ENCODE results near the gene RBMS3. TPM values are rescaled to one million over a fixed set of nuclear protein-coding genes. Genes with fewer than 3 reads are reported as not detected.

Gene RBMS3
- total RNA-seq, 2 donors from 2014 or later: 1.4 to 3.5 TPM

DNA sequence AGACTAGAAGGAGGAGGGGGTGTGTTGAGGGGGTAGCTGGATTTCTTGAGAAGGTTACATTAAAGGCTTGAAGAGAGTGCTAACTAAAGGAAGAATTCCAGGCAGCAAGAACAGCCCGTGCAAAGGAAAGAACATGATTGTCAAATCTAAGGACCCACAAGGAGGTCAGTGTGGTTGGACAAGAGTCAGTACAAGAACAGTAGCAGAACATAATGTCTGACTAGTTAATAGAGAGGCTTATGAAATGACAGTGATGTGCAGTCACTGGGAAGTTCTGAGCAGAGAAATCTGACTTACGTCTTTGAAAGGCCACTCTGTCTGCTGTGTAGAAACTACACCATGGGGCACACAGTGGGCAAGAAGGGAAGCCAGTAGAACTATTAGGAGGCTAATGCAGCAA, 19.8 kb upstream of the RBMS3 start:
- H3K27me3 Mint-ChIP-seq: no peaks in the 10 kb centered on the region
- H3K4me3 Mint-ChIP-seq: no peak overlapping the region
- ATAC-seq: no peak
- H3K27ac Mint-ChIP-seq: no peak overlapping the region
- H3K9me3 Mint-ChIP-seq: peaks cover 3% of the 10 kb centered on the region
- H3K4me1 Mint-ChIP-seq (ENCODE audit: low read depth in 2 of 2): no peaks in the 10 kb centered on the region
- DNase-seq (ENCODE audit: low spot score): no peak
- H3K36me3 Mint-ChIP-seq: no peaks in the 10 kb centered on the region

DNA sequence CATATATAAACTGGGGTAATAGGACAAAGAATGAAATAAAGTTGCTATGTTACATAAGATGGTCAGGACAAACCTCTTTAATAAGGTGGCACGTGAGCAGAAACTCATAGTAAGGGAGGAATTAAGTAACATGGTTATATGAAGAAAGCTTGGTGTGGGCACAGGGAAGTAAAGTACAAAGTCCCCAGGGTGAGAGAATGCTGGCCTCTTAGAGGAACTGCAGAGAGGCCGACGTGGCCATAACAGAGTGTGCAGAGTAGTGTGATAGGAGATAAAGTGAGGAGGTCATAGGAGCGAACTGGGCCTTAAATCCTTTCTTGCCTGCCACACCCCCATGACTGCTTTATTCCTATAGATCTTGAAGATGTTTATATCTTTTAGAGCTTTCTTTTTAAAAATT, 17.4 kb upstream of the RBMS3 start:
- no peaks in the 10 kb centered on the region for H3K4me1 Mint-ChIP-seq (ENCODE audit: low read depth in 2 of 2)
- H3K27ac Mint-ChIP-seq: no peak overlapping the region
- DNase-seq (ENCODE audit: low spot score): no peak
- H3K4me3 Mint-ChIP-seq: no peak overlapping the region
- H3K27me3 Mint-ChIP-seq: no peaks in the 10 kb centered on the region
- ATAC-seq: no peak
- peaks cover 3% of the 10 kb centered on the region for H3K9me3 Mint-ChIP-seq
- H3K36me3 Mint-ChIP-seq: no peaks in the 10 kb centered on the region

GRCh38 chr3:29265509-29266072, 15.3 kb upstream of the RBMS3 start:
- H3K9me3 Mint-ChIP-seq: peaks cover 3% of the 10 kb centered on the region
- H3K27ac Mint-ChIP-seq: no peak overlapping the region
- no peaks in the 10 kb centered on the region for H3K36me3 Mint-ChIP-seq
- ATAC-seq (no peak), DNase-seq (ENCODE audit: low spot score) (no peak)
- no peaks in the 10 kb centered on the region for H3K4me1 Mint-ChIP-seq (ENCODE audit: low read depth in 2 of 2)
- H3K4me3 Mint-ChIP-seq: no peak overlapping the region
- no peaks in the 10 kb centered on the region for H3K27me3 Mint-ChIP-seq

DNA sequence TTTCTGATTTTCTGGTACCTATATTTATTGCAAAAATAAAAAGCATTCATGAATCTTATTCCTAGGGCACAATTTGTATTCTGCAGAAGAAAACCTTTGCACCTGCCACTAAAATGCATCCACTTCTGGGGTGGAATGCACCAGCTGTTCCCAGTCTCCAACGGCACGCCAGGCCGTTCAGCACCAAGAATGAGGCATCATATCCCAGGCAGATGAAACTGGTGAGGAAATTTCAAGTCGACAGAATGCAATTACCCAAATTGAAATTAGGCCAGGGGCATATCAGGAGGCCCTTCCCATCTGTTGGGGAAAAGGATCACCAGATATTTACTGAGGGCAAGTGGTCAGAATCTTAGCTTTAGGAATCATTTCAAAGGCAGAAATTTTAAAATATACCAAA, 13.6 kb upstream of the RBMS3 start:
- Mint-ChIP-seq H3K4me1 (ENCODE audit: low read depth in 2 of 2) (no peaks in the 10 kb centered on the region), H3K27me3 (no peaks in the 10 kb centered on the region), H3K9me3 (peaks cover 3% of the 10 kb centered on the region), H3K36me3 (no peaks in the 10 kb centered on the region), H3K27ac (no peak overlapping the region), H3K4me3 (no peak overlapping the region)
- no peak for DNase-seq (ENCODE audit: low spot score)
- no peak for ATAC-seq

GRCh38 chr3:29268651-29269050, 12.2 kb upstream of the RBMS3 start:
- no peak for ATAC-seq
- Mint-ChIP-seq H3K27ac (no peak overlapping the region), H3K27me3 (no peaks in the 10 kb centered on the region), H3K36me3 (no peaks in the 10 kb centered on the region), H3K9me3 (no peaks in the 10 kb centered on the region), H3K4me1 (ENCODE audit: low read depth in 2 of 2) (no peaks in the 10 kb centered on the region), H3K4me3 (no peak overlapping the region)
- no peak for DNase-seq (ENCODE audit: low spot score)

DNA sequence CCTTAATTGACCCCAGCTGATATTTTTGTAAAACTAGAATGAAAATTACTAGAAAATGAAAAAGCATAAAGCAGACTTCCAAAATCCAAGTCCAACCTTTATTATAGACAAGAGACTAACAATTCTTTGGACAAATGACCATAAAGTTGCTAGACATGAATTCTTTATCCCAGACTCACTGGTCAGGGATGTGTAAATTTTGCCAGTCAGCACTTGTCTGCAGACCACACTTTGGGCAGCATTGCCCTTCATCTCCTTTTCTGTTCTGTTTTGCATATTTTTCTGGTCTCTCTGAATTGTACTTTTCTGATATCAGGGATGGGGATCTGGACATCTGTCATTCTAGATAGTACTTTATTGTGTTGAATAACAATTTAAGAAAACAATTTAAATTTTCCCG, 10.1 kb upstream of the RBMS3 start:
- no peaks in the 10 kb centered on the region for H3K27me3 Mint-ChIP-seq
- no peaks in the 10 kb centered on the region for H3K9me3 Mint-ChIP-seq
- no peaks in the 10 kb centered on the region for H3K36me3 Mint-ChIP-seq
- ATAC-seq (no peak), DNase-seq (ENCODE audit: low spot score) (no peak)
- H3K4me3 Mint-ChIP-seq: no peak overlapping the region
- no peak overlapping the region for H3K27ac Mint-ChIP-seq
- no peaks in the 10 kb centered on the region for H3K4me1 Mint-ChIP-seq (ENCODE audit: low read depth in 2 of 2)

DNA sequence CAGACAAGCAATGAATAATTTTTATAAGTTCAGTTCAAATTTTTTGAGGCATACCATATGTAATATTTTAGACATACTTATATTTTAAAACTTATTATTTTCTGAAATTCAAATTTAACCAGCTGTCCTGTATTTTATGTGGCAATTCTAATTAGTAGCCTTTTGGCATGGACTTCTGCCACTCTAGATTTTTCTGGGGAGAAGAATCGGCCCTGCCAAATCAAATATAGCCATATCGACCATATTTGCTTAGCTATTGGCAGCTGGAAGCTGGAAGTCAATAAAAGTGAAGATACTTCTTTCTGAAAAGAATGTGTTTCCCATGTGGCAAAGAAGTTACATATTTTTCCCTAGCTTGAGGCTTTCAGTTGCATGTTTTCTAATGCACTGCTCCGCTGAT, 9.4 kb upstream of the RBMS3 start:
- Mint-ChIP-seq H3K4me1 (ENCODE audit: low read depth in 2 of 2) (no peaks in the 10 kb centered on the region), H3K27me3 (no peaks in the 10 kb centered on the region), H3K27ac (no peak overlapping the region), H3K36me3 (no peaks in the 10 kb centered on the region), H3K9me3 (no peaks in the 10 kb centered on the region), H3K4me3 (no peak overlapping the region)
- DNase-seq (ENCODE audit: low spot score) (no peak), ATAC-seq (no peak)

DNA sequence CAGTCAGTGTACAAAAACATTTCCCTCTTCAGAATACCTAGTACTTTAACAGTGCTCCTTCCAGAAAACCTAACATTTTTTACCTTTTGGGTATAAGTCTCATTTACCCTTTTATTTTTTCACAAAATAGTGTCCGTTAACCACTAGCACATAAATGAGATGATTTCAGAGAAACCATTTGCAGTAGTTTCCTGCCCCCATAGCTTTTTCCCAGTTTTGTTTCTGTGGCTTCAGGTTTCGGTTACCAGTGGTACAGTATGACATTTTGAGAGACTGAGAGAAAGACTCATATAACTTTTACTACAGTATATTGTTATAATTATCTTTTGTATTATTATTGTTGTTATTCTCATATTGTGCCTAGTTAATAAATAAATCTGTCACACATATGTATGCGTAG, 6.2 kb upstream of the RBMS3 start:
- H3K4me1 Mint-ChIP-seq (ENCODE audit: low read depth in 2 of 2): no peaks in the 10 kb centered on the region
- DNase-seq (ENCODE audit: low spot score) (no peak), ATAC-seq (no peak)
- H3K36me3 Mint-ChIP-seq: no peaks in the 10 kb centered on the region
- H3K4me3 Mint-ChIP-seq: peak overlapping the region; percentile 19
- H3K27me3 Mint-ChIP-seq: no peaks in the 10 kb centered on the region
- peak overlapping the region in 1 of 2 donors; percentile 17 for H3K27ac Mint-ChIP-seq
- H3K9me3 Mint-ChIP-seq: no peaks in the 10 kb centered on the region

GRCh38 chr3:29275309-29275708, 5.6 kb upstream of the RBMS3 start:
- H3K9me3 Mint-ChIP-seq: no peaks in the 10 kb centered on the region

GRCh38 chr3:29277249-29277648, 3.6 kb upstream of the RBMS3 start:
- Mint-ChIP-seq H3K4me1 (ENCODE audit: low read depth in 2 of 2) (peaks cover 10 to 17% of the 10 kb centered on the region in 2 donors), H3K27me3 (peaks cover 0 to 8% of the 10 kb centered on the region in 2 donors), H3K9me3 (no peaks in the 10 kb centered on the region), H3K27ac (no peak overlapping the region), H3K4me3 (no peak overlapping the region), H3K36me3 (no peaks in the 10 kb centered on the region)
- no peak for ATAC-seq
- DNase-seq (ENCODE audit: low spot score): no peak

More at GRCh38 chr3:29275309-29275708, 5.6 kb upstream of the RBMS3 start:
- Mint-ChIP-seq H3K27me3 (no peaks in the 10 kb centered on the region), H3K4me3 (no peak overlapping the region), H3K27ac (no peak overlapping the region), H3K36me3 (no peaks in the 10 kb centered on the region), H3K4me1 (ENCODE audit: low read depth in 2 of 2) (no peaks in the 10 kb centered on the region)
- ATAC-seq (no peak), DNase-seq (ENCODE audit: low spot score) (no peak)

DNA sequence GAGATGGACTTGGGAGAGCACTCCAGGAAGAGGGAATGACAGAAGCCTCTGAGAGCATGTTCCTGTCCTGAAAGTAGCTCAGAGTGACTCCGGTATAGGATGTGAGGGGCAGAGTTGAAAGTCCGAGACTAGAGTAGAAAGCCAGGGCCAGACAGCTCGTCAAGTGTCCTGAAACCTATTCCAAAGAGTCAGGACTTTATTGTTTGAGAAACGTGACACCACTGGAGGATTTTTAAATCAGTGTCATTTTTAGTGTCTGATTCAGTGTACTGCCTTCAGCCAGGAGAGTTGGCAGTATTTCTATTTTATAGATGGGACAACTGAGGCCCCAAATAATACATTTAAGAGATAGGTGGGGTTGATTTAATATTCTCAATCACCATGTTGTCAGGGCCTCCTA, 1.6 kb upstream of the RBMS3 start:
- Mint-ChIP-seq H3K4me3 (no peak overlapping the region), H3K36me3 (no peaks in the 10 kb centered on the region), H3K27ac (no peak overlapping the region), H3K4me1 (ENCODE audit: low read depth in 2 of 2) (peaks cover 10 to 17% of the 10 kb centered on the region in 2 donors), H3K27me3 (peaks cover 0 to 8% of the 10 kb centered on the region in 2 donors), H3K9me3 (no peaks in the 10 kb centered on the region)
- DNase-seq (ENCODE audit: low spot score): no peak
- ATAC-seq: no peak

GRCh38 chr3:29279806-29280205, 1.1 kb upstream of the RBMS3 start:
- Mint-ChIP-seq H3K36me3 (no peaks in the 10 kb centered on the region), H3K9me3 (no peaks in the 10 kb centered on the region), H3K27ac (no peak overlapping the region), H3K4me1 (ENCODE audit: low read depth in 2 of 2) (peaks cover 10 to 17% of the 10 kb centered on the region in 2 donors), H3K27me3 (peaks cover 0 to 8% of the 10 kb centered on the region in 2 donors), H3K4me3 (no peak overlapping the region)
- no peak for ATAC-seq
- DNase-seq (ENCODE audit: low spot score): no peak

GRCh38 chr3:29281094-29281343, 148 bp downstream of the RBMS3 start:
- peaks cover 0 to 8% of the 10 kb centered on the region in 2 donors for H3K27me3 Mint-ChIP-seq
- H3K4me1 Mint-ChIP-seq (ENCODE audit: low read depth in 2 of 2): peaks cover 10 to 17% of the 10 kb centered on the region in 2 donors
- DNase-seq (ENCODE audit: low spot score): no peak
- no peak for ATAC-seq
- peak overlapping the region; percentile 64 for H3K4me3 Mint-ChIP-seq
- H3K36me3 Mint-ChIP-seq: no peaks in the 10 kb centered on the region
- H3K9me3 Mint-ChIP-seq: no peaks in the 10 kb centered on the region
- H3K27ac Mint-ChIP-seq: peak overlapping the region; percentile 21 to 54

GRCh38 chr3:29281344-29282241, 722 bp downstream of the RBMS3 start:
- ATAC-seq: no peak
- Mint-ChIP-seq H3K4me3 (peak overlapping the region; percentile 64), H3K36me3 (no peaks in the 10 kb centered on the region), H3K4me1 (ENCODE audit: low read depth in 2 of 2) (peaks cover 10 to 17% of the 10 kb centered on the region in 2 donors), H3K27ac (peak overlapping the region; percentile 21 to 54), H3K9me3 (no peaks in the 10 kb centered on the region), H3K27me3 (peaks cover 0 to 8% of the 10 kb centered on the region in 2 donors)
- DNase-seq (ENCODE audit: low spot score): no peak
